Osteocyte (in vitro differentiated cells): ENCODE measurements around the gene GSTM3. TPM values are rescaled to one million over a fixed set of nuclear protein-coding genes. Genes with fewer than 3 reads are reported as not detected.

ENCODE experiments used
- DNase-seq: peaks from one replicate; pipeline ENCODE4 v3.0.0; 2021; ENCODE audit warnings: mixed read lengths; ENCODE audit not compliant: unreplicated experiment; ENCODE audit errors: extremely low spot score
- H3K27ac Mint-ChIP-seq: one replicate; pipeline ENCODE4 v1.8.0; 2021; ENCODE audit warnings: mild to moderate bottlenecking, mixed read lengths; ENCODE audit not compliant: unreplicated experiment
- H3K27me3 Mint-ChIP-seq: one replicate; pipeline ENCODE4 v1.8.0; 2021; ENCODE audit warnings: mixed read lengths; ENCODE audit not compliant: unreplicated experiment
- H3K36me3 Mint-ChIP-seq: one replicate; pipeline ENCODE4 v1.8.0; 2021; ENCODE audit warnings: mixed read lengths; ENCODE audit not compliant: unreplicated experiment
- H3K4me1 Mint-ChIP-seq: one replicate; pipeline ENCODE4 v1.8.0; 2021; ENCODE audit warnings: mixed read lengths; ENCODE audit not compliant: unreplicated experiment
- H3K4me3 Mint-ChIP-seq: one replicate; pipeline ENCODE4 v1.8.0; 2021; ENCODE audit warnings: mild to moderate bottlenecking, moderate library complexity, mixed read lengths; ENCODE audit not compliant: unreplicated experiment
- H3K9me3 Mint-ChIP-seq: one replicate; pipeline ENCODE4 v1.8.0; 2021; ENCODE audit warnings: mixed read lengths; ENCODE audit not compliant: unreplicated experiment
- total RNA-seq: library from RNA; stranded (reverse); gene quantifications from 2 replicates; pipeline ENCODE4 v1.2.1, GENCODE V29; 2021
- TF ChIP-seq, protein P1 (sequence below): fragments of 200-600 bp; sonication (generic); IDR thresholded peaks from 2 replicates; pipeline ENCODE4 v1.5.0; 2021; ENCODE audit warnings: antibody characterized with exemption, mild to moderate bottlenecking, moderate library complexity

Gene GSTM3
- total RNA-seq, 1 donor from 2014 or later, result 41.4 TPM

DNA sequence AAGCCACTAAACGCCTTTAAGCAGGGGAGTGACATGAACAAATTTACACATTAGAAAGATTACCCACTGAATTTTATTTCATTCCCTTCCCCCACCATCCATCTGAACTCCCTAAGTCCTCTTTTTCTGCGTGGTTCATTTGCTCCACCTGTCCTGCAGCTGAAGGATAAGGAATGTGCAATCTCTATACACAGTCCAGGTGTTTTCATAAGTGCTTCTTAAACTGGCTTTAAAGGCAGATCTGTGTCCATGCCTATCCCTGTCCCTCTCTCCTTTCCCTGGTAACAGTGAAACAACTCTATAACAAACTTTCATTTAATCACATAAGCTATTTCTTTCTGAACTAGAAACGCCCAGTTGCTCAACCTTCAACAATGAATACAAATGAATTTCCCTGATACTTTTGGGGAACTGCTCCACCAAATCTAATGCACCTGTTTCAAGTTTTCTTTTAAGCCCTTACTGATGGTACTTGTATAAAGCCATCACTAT, 8.4 kb downstream of the GSTM3 start:
- Mint-ChIP-seq H3K9me3 (no peaks in the 10 kb centered on the region), H3K27ac (no peak overlapping the region), H3K27me3 (peaks cover 2% of the 10 kb centered on the region), H3K4me3 (no peak overlapping the region), H3K4me1 (peaks cover 7% of the 10 kb centered on the region), H3K36me3 (peaks cover 11% of the 10 kb centered on the region)
- DNase-seq, result no peak
- TF ChIP-seq, protein P1, sequence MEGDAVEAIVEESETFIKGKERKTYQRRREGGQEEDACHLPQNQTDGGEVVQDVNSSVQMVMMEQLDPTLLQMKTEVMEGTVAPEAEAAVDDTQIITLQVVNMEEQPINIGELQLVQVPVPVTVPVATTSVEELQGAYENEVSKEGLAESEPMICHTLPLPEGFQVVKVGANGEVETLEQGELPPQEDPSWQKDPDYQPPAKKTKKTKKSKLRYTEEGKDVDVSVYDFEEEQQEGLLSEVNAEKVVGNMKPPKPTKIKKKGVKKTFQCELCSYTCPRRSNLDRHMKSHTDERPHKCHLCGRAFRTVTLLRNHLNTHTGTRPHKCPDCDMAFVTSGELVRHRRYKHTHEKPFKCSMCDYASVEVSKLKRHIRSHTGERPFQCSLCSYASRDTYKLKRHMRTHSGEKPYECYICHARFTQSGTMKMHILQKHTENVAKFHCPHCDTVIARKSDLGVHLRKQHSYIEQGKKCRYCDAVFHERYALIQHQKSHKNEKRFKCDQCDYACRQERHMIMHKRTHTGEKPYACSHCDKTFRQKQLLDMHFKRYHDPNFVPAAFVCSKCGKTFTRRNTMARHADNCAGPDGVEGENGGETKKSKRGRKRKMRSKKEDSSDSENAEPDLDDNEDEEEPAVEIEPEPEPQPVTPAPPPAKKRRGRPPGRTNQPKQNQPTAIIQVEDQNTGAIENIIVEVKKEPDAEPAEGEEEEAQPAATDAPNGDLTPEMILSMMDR, result no peak

- peaks cover 13% of the 10 kb centered on the region for H3K4me1 Mint-ChIP-seq
- peaks cover 2% of the 10 kb centered on the region for H3K27me3 Mint-ChIP-seq
- TF ChIP-seq, protein P1, result no peak
- H3K9me3 Mint-ChIP-seq, result no peaks in the 10 kb centered on the region
- DNase-seq, result no peak
- H3K4me3 Mint-ChIP-seq, result no peak overlapping the region
- H3K27ac Mint-ChIP-seq, result no peak overlapping the region
- H3K36me3 Mint-ChIP-seq, result peaks cover 3% of the 10 kb centered on the region
Measured at GRCh38 chr1:109730666-109731065, 10.2 kb downstream of the GSTM3 start.

GRCh38 chr1:109728870-109729269, 12.0 kb downstream of the GSTM3 start:
- Mint-ChIP-seq H3K27ac (no peak overlapping the region), H3K9me3 (no peaks in the 10 kb centered on the region), H3K4me3 (no peak overlapping the region), H3K36me3 (no peaks in the 10 kb centered on the region), H3K27me3 (peaks cover 2% of the 10 kb centered on the region), H3K4me1 (peaks cover 14% of the 10 kb centered on the region)
- DNase-seq, result no peak
- TF ChIP-seq, protein P1, result no peak

GRCh38 chr1:109726728-109727373, 14.0 kb downstream of the GSTM3 start:
- H3K9me3 Mint-ChIP-seq, result peaks cover 4% of the 10 kb centered on the region
- H3K4me1 Mint-ChIP-seq, result peaks cover 14% of the 10 kb centered on the region
- H3K4me3 Mint-ChIP-seq, result no peak overlapping the region
- peaks cover 2% of the 10 kb centered on the region for H3K27me3 Mint-ChIP-seq
- H3K27ac Mint-ChIP-seq, result no peak overlapping the region
- TF ChIP-seq, protein P1, result no peak
- H3K36me3 Mint-ChIP-seq, result no peaks in the 10 kb centered on the region
- DNase-seq, result no peak

DNA sequence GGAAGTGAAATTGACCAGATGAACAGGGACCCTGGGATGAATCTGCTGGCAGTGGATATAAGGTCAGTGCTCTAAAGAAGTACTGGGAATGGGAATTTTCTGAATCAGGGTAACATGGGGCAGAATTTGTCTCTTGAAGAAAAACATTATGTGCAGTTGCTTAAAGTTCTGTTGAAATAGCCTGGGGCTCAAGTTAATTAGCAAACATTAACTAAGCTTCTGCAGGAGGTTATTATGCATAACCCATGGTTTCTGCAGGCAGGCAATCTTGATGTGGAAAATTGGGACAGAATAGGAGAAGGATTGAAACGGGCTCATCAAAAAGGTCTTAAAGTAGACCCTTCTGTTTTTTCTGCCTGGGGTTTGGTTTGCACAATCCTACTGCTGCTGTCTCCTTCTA, 14.8 kb downstream of the GSTM3 start:
- Mint-ChIP-seq H3K4me1 (peaks cover 14% of the 10 kb centered on the region), H3K4me3 (no peak overlapping the region), H3K27ac (no peak overlapping the region), H3K27me3 (peaks cover 2% of the 10 kb centered on the region), H3K9me3 (peaks cover 4% of the 10 kb centered on the region), H3K36me3 (no peaks in the 10 kb centered on the region)
- TF ChIP-seq, protein P1, result no peak
- no peak for DNase-seq
